HEK293 (cell line): Measurements from ENCODE around the gene ERBB2.

ENCODE experiments used
- ZBTB48 ChIP-seq: fragments of 450-650 bp; formaldehyde crosslinking; IDR thresholded peaks from 2 replicates; pipeline ENCODE4 v1.5.1; 2016; ENCODE audit warnings: missing biosample characterization, missing genetic modification characterization
- ZBTB8A ChIP-seq: fragments of 450-650 bp; formaldehyde crosslinking; IDR thresholded peaks from 2 replicates; pipeline ENCODE4 v1.5.1; 2016; ENCODE audit warnings: missing biosample characterization, missing genetic modification characterization
- ZFP37 ChIP-seq: fragments of 450-650 bp; formaldehyde crosslinking; IDR thresholded peaks from 2 replicates; pipeline ENCODE4 v1.5.1; 2016; ENCODE audit warnings: missing biosample characterization, missing genetic modification characterization
- ZNF175 ChIP-seq: fragments of 450-650 bp; formaldehyde crosslinking; IDR thresholded peaks from 2 replicates; pipeline ENCODE4 v1.5.1; 2016; ENCODE audit warnings: missing biosample characterization, missing genetic modification characterization
- ZNF19 ChIP-seq: fragments of 450-650 bp; formaldehyde crosslinking; IDR thresholded peaks from 2 replicates; pipeline ENCODE4; 2016; ENCODE audit warnings: missing biosample characterization, missing genetic modification characterization, low read depth
- ZNF211 ChIP-seq: fragments of 450-650 bp; formaldehyde crosslinking; IDR thresholded peaks from 2 replicates; pipeline ENCODE4 v1.5.1; 2016; ENCODE audit warnings: low read depth, missing biosample characterization, missing genetic modification characterization
- ZNF239 ChIP-seq: fragments of 450-650 bp; formaldehyde crosslinking; IDR thresholded peaks from 2 replicates; pipeline ENCODE4 v1.5.1; 2016; ENCODE audit warnings: missing biosample characterization, missing genetic modification characterization
- ZNF37A ChIP-seq: fragments of 450-650 bp; IDR thresholded peaks from 2 replicates; pipeline ENCODE4 v1.5.1; 2018; ENCODE audit warnings: missing biosample characterization, missing genetic modification characterization
- ZNF394 ChIP-seq: fragments of 450-650 bp; formaldehyde crosslinking; IDR thresholded peaks from 2 replicates; pipeline ENCODE4 v1.5.1; 2016; ENCODE audit warnings: missing biosample characterization, missing genetic modification characterization, mild to moderate bottlenecking, moderate library complexity, borderline replicate concordance
- ZNF404 ChIP-seq: fragments of 450-650 bp; formaldehyde crosslinking; IDR thresholded peaks from 2 replicates; pipeline ENCODE4 v1.5.1; 2017; ENCODE audit warnings: missing biosample characterization, missing genetic modification characterization
- ZNF521 ChIP-seq: fragments of 450-650 bp; formaldehyde crosslinking; IDR thresholded peaks from 2 replicates; pipeline ENCODE4 v1.5.1; 2017; ENCODE audit warnings: missing biosample characterization, mild to moderate bottlenecking, missing genetic modification characterization
- ZNF529 ChIP-seq: fragments of 450-650 bp; formaldehyde crosslinking; IDR thresholded peaks from 2 replicates; pipeline ENCODE4 v1.5.1; 2017; ENCODE audit warnings: missing genetic modification characterization, missing biosample characterization; ENCODE audit not compliant: insufficient replicate concordance
- ZNF530 ChIP-seq: fragments of 450-650 bp; formaldehyde crosslinking; IDR thresholded peaks from 2 replicates; pipeline ENCODE4 v1.5.1; 2016; ENCODE audit warnings: low read depth, missing biosample characterization, missing genetic modification characterization
- ZNF600 ChIP-seq: fragments of 450-650 bp; formaldehyde crosslinking; IDR thresholded peaks from 2 replicates; pipeline ENCODE4 v1.5.1; 2016; ENCODE audit warnings: missing biosample characterization, missing genetic modification characterization
- ZNF664 ChIP-seq: fragments of 450-650 bp; formaldehyde crosslinking; IDR thresholded peaks from 2 replicates; pipeline ENCODE4 v1.5.1; 2016; ENCODE audit warnings: missing biosample characterization, missing genetic modification characterization
- ZNF707 ChIP-seq: fragments of 450-650 bp; formaldehyde crosslinking; IDR thresholded peaks from 2 replicates; pipeline ENCODE4 v1.5.1; 2016; ENCODE audit warnings: missing biosample characterization, missing genetic modification characterization
- ZNF785 ChIP-seq: fragments of 450-650 bp; formaldehyde crosslinking; IDR thresholded peaks from 2 replicates; pipeline ENCODE4 v1.5.1; 2016; ENCODE audit warnings: missing biosample characterization, missing genetic modification characterization
- TF ChIP-seq, protein P1 (sequence below): fragments of 450-650 bp; formaldehyde crosslinking; IDR thresholded peaks from 2 replicates; pipeline ENCODE4 v1.5.1; 2017; ENCODE audit warnings: missing biosample characterization, missing genetic modification characterization
- TF ChIP-seq, protein P2 (sequence below): fragments of 450-650 bp; IDR thresholded peaks from 2 replicates; pipeline ENCODE4 v1.5.1; 2018; ENCODE audit warnings: missing biosample characterization, mild to moderate bottlenecking, missing genetic modification characterization
- TF ChIP-seq, protein P3 (sequence below): fragments of 450-650 bp; formaldehyde crosslinking; optimal IDR thresholded peaks from 2 replicates; pipeline ENCODE3; 2016; ENCODE audit warnings: missing biosample characterization, mild to moderate bottlenecking, missing genetic modification characterization
- TF ChIP-seq, protein P4 (sequence below): fragments of 450-650 bp; formaldehyde crosslinking; IDR thresholded peaks from 2 replicates; pipeline ENCODE4 v1.5.1; 2016; ENCODE audit warnings: missing biosample characterization, missing genetic modification characterization
- TF ChIP-seq, protein P5 (sequence below): fragments of 450-650 bp; formaldehyde crosslinking; IDR thresholded peaks from 2 replicates; pipeline ENCODE4 v1.5.1; 2016; ENCODE audit warnings: missing biosample characterization, missing genetic modification characterization
- TF ChIP-seq, protein P6 (sequence below): fragments of 450-650 bp; formaldehyde crosslinking; conservative IDR thresholded peaks from 2 replicates; pipeline ENCODE4 v1.5.1; 2016; ENCODE audit warnings: low read depth, missing biosample characterization, missing genetic modification characterization
- TF ChIP-seq, protein P7 (sequence below): fragments of 450-650 bp; formaldehyde crosslinking; IDR thresholded peaks from 2 replicates; pipeline ENCODE4 v1.5.1; 2016; ENCODE audit warnings: missing biosample characterization, missing genetic modification characterization, borderline replicate concordance

Gene ERBB2

DNA sequence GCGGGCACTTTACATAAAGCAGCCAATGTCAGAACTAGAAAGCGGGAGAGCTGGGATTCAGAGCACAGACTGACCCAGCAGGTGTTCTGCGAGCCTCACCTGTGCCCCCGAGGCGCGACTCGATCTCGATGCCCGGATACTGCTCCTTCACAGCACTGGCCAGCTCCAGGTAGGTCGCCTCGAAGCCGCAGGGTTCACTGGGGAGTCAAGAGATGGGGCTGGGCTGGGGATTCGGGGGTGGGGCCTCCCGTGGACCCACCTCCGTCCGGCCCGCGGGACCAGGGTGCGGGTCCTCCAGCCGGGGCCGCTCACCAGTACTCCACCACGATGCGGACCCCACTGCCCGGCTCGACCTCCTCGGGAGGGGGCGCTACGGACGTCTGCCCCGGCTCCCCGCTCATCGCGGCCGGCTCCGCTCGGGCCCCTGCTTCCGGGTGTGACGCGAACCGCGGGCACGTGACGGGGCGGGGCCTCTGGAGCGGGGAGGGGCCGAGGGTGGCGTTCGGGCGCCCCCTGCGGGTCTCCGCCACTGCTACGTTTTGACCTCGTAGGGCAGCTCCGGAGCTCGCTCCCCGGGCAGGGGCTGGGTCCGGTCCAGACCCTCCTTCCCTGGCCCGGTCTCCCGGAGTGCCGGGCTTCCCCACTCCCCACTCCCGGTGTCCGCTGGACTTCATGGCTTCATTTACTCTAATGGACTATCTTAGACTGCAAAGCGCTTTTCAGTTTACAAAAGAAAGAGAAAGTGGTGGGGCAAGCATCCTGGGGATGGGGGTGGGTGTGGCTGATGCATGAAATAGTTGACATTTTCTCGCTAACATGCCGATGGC, 30.4 kb downstream of the ERBB2 start, which contains the start of gene MIEN1 (continued):
- TF ChIP-seq ZNF529 (tag by site-specific recombination) (no peak), ZNF404 (tag by site-specific recombination) (no peak), ZNF211 (tag by site-specific recombination) (no peak), ZBTB48 (tag by site-specific recombination) (peak; percentile 26; the same call in 1 of the 2 replicates), ZNF175 (tag by site-specific recombination) (no peak), ZNF239 (tag by site-specific recombination) (no peak), ZNF521 (tag by site-specific recombination) (no peak), ZNF530 (tag by site-specific recombination) (no peak), ZFP37 (tag by site-specific recombination) (no peak), ZNF19 (tag by site-specific recombination) (no peak), ZBTB8A (tag by site-specific recombination) (peak; percentile 15; the same call in 1 of the 2 replicates), ZNF785 (tag by site-specific recombination) (no peak), ZNF394 (tag by site-specific recombination) (peak; percentile 30; the same call in 1 of the 2 replicates), ZNF707 (tag by site-specific recombination) (no peak), ZNF664 (tag by site-specific recombination) (no peak), ZNF600 (peak; percentile 69), ZNF37A (tag by site-specific recombination) (no peak)
- TF ChIP-seq, protein P1, sequence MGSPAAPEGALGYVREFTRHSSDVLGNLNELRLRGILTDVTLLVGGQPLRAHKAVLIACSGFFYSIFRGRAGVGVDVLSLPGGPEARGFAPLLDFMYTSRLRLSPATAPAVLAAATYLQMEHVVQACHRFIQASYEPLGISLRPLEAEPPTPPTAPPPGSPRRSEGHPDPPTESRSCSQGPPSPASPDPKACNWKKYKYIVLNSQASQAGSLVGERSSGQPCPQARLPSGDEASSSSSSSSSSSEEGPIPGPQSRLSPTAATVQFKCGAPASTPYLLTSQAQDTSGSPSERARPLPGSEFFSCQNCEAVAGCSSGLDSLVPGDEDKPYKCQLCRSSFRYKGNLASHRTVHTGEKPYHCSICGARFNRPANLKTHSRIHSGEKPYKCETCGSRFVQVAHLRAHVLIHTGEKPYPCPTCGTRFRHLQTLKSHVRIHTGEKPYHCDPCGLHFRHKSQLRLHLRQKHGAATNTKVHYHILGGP (tag by site-specific recombination) = no peak
- TF ChIP-seq, protein P2, sequence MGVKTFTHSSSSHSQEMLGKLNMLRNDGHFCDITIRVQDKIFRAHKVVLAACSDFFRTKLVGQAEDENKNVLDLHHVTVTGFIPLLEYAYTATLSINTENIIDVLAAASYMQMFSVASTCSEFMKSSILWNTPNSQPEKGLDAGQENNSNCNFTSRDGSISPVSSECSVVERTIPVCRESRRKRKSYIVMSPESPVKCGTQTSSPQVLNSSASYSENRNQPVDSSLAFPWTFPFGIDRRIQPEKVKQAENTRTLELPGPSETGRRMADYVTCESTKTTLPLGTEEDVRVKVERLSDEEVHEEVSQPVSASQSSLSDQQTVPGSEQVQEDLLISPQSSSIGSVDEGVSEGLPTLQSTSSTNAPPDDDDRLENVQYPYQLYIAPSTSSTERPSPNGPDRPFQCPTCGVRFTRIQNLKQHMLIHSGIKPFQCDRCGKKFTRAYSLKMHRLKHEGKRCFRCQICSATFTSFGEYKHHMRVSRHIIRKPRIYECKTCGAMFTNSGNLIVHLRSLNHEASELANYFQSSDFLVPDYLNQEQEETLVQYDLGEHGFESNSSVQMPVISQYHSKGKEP (tag by site-specific recombination) = no peak
- TF ChIP-seq, protein P3, sequence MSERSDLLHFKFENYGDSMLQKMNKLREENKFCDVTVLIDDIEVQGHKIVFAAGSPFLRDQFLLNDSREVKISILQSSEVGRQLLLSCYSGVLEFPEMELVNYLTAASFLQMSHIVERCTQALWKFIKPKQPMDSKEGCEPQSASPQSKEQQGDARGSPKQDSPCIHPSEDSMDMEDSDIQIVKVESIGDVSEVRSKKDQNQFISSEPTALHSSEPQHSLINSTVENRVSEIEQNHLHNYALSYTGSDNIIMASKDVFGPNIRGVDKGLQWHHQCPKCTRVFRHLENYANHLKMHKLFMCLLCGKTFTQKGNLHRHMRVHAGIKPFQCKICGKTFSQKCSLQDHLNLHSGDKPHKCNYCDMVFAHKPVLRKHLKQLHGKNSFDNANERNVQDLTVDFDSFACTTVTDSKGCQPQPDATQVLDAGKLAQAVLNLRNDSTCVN = peak; percentile 90
- TF ChIP-seq, protein P4, sequence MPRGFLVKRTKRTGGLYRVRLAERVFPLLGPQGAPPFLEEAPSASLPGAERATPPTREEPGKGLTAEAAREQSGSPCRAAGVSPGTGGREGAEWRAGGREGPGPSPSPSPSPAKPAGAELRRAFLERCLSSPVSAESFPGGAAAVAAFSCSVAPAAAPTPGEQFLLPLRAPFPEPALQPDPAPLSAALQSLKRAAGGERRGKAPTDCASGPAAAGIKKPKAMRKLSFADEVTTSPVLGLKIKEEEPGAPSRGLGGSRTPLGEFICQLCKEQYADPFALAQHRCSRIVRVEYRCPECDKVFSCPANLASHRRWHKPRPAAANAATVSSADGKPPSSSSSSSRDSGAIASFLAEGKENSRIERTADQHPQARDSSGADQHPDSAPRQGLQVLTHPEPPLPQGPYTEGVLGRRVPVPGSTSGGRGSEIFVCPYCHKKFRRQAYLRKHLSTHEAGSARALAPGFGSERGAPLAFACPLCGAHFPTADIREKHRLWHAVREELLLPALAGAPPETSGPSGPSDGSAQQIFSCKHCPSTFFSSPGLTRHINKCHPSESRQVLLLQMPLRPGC (tag by site-specific recombination) = 0 out of 2 replicates have a peak, but pooled peaks have one; percentile 35
- TF ChIP-seq, protein P5, sequence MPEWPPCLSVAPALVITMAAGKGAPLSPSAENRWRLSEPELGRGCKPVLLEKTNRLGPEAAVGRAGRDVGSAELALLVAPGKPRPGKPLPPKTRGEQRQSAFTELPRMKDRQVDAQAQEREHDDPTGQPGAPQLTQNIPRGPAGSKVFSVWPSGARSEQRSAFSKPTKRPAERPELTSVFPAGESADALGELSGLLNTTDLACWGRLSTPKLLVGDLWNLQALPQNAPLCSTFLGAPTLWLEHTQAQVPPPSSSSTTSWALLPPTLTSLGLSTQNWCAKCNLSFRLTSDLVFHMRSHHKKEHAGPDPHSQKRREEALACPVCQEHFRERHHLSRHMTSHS = no peak
- TF ChIP-seq, protein P6, sequence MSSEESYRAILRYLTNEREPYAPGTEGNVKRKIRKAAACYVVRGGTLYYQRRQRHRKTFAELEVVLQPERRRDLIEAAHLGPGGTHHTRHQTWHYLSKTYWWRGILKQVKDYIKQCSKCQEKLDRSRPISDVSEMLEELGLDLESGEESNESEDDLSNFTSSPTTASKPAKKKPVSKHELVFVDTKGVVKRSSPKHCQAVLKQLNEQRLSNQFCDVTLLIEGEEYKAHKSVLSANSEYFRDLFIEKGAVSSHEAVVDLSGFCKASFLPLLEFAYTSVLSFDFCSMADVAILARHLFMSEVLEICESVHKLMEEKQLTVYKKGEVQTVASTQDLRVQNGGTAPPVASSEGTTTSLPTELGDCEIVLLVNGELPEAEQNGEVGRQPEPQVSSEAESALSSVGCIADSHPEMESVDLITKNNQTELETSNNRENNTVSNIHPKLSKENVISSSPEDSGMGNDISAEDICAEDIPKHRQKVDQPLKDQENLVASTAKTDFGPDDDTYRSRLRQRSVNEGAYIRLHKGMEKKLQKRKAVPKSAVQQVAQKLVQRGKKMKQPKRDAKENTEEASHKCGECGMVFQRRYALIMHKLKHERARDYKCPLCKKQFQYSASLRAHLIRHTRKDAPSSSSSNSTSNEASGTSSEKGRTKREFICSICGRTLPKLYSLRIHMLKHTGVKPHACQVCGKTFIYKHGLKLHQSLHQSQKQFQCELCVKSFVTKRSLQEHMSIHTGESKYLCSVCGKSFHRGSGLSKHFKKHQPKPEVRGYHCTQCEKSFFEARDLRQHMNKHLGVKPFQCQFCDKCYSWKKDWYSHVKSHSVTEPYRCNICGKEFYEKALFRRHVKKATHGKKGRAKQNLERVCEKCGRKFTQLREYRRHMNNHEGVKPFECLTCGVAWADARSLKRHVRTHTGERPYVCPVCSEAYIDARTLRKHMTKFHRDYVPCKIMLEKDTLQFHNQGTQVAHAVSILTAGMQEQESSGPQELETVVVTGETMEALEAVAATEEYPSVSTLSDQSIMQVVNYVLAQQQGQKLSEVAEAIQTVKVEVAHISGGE (tag by site-specific recombination) = peak; percentile 39
- TF ChIP-seq, protein P7, sequence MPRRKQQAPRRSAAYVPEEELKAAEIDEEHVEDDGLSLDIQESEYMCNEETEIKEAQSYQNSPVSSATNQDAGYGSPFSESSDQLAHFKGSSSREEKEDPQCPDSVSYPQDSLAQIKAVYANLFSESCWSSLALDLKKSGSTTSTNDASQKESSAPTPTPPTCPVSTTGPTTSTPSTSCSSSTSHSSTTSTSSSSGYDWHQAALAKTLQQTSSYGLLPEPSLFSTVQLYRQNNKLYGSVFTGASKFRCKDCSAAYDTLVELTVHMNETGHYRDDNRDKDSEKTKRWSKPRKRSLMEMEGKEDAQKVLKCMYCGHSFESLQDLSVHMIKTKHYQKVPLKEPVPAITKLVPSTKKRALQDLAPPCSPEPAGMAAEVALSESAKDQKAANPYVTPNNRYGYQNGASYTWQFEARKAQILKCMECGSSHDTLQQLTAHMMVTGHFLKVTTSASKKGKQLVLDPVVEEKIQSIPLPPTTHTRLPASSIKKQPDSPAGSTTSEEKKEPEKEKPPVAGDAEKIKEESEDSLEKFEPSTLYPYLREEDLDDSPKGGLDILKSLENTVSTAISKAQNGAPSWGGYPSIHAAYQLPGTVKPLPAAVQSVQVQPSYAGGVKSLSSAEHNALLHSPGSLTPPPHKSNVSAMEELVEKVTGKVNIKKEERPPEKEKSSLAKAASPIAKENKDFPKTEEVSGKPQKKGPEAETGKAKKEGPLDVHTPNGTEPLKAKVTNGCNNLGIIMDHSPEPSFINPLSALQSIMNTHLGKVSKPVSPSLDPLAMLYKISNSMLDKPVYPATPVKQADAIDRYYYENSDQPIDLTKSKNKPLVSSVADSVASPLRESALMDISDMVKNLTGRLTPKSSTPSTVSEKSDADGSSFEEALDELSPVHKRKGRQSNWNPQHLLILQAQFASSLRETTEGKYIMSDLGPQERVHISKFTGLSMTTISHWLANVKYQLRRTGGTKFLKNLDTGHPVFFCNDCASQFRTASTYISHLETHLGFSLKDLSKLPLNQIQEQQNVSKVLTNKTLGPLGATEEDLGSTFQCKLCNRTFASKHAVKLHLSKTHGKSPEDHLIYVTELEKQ (tag by site-specific recombination) = peak; percentile 30; the same call in 1 of the 2 replicates
